ENCODE data around the gene MYEOV. TPM values are rescaled to one million over a fixed set of nuclear protein-coding genes. Genes with fewer than 3 reads are reported as not detected.

Gene MYEOV
- total RNA-seq, 1 experiment from 2014 or later, result 182 TPM

- intact Hi-C loops (cut with micrococcal nuclease; ENCODE audit: unreplicated experiment), result no loop called here
- POLR2A ChIA-PET (ENCODE audit: unreplicated experiment), result interaction anchor here (0.6 kb wide), 1 partner anchor 150 kb away, joined by 15 read pairs; no protein-coding TSS in a partner anchor
Measured at GRCh38 chr11:69286374-69287371, 7.3 kb upstream of the MYEOV start.

DNA sequence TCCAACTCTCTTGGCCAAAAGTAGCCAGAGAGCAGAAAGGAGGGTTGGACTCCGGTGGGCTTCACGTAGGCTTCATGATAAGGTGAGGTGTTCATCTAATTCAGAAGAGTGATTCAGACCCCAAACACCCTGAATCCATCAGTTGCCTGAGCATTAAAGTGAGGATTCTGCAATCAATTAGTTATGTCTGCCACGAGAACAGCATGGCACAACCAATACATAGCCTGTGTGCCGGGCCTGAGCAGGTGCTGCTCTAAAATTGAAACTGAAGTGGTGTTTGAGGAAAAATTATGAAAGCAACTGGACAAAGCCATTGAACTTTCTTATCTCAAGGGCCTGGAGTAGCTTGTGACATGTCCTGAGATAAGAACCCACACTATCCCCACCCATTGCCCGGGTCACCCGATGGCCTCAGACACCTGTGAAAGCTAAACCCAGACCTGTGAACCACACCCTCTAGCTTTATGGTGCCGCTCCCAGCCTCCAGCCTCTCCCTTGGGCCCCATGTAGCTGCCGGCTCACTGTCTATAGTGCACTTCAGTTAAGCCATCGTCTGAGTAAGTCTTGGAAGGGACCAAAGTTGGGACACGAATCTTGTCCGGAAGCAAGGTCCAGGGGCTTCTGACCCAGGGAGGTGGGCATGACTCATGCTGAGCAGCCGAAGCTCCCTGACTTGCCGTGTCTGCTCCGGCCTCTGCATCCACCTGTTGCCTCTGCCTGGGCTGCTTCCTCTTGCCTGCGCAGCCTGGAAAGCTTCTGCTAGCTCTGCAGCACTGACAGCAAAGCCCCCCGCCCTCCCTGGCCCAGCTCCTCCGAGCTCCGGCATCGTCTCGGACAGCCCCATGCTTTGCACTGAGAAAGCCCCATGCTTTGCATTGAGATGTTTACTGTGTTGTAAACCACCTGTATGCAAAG lies 5.7 kb upstream of the MYEOV start:
- H2AFZ ChIP-seq, result no peak overlapping the region
- no peaks in the 10 kb centered on the region for H4K20me1 ChIP-seq (ENCODE audit: insufficient read depth)
- H3K9me3 ChIP-seq (ENCODE audit: insufficient read depth, low read depth), result no peaks in the 10 kb centered on the region
- BruUV-seq (replicated peaks), result TSS peak; percentile 44
- intact Hi-C loops (cut with micrococcal nuclease; ENCODE audit: unreplicated experiment), result no loop called here
- no peaks in the 10 kb centered on the region for H3K36me3 ChIP-seq (ENCODE audit: low read depth)
- H3K4me1 ChIP-seq (replicated peaks; ENCODE audit: insufficient read depth), result peaks cover 72% of the 10 kb centered on the region
- ChIA-PET CTCF (interaction anchor here (0.6 to 0.8 kb wide), 2 partner anchors 182 to 383 kb away, joined by 3 to 4 read pairs; no protein-coding TSS in a partner anchor), POLR2A (ENCODE audit: unreplicated experiment) (interaction anchor here (0.5 to 1.5 kb wide), 12 partner anchors 8 to 1112 kb away, joined by 3 to 12 read pairs (median 5); no protein-coding TSS in a partner anchor)
- H3K27ac ChIP-seq, result peak overlapping the region; percentile 89
- peak; percentile 90 to 98 for DNase-seq
- no peaks in the 10 kb centered on the region for H3K9me2 ChIP-seq (ENCODE audit: insufficient read depth)
- H3F3A ChIP-seq (ENCODE audit: insufficient read depth, low read depth), result peaks cover 61% of the 10 kb centered on the region
- H3K27me3 ChIP-seq (ENCODE audit: insufficient read depth, low read depth), result no peaks in the 10 kb centered on the region
- TF ChIP-seq EZH2 (IDR thresholded peaks at IDR 0.05; ENCODE audit: low read depth) (no peak), CTCF (conservative IDR thresholded peaks at IDR 0.05) (no peak)
- H3K79me2 ChIP-seq (ENCODE audit: low read depth), result peaks cover 42% of the 10 kb centered on the region
- peak overlapping the region; percentile 74 for H3K4me2 ChIP-seq
- peak overlapping the region; percentile 40; the same call in 1 of the 2 replicates for H3K4me3 ChIP-seq

More at GRCh38 chr11:69286374-69287371, 7.3 kb upstream of the MYEOV start:
- Histone ChIP-seq H3K4me1 (replicated peaks; ENCODE audit: insufficient read depth) (peaks cover 84% of the 10 kb centered on the region), H3K79me2 (ENCODE audit: low read depth) (peaks cover 39% of the 10 kb centered on the region), H4K20me1 (ENCODE audit: insufficient read depth) (no peaks in the 10 kb centered on the region), H3K9me2 (ENCODE audit: insufficient read depth) (no peaks in the 10 kb centered on the region), H3K9me3 (ENCODE audit: insufficient read depth, low read depth) (no peaks in the 10 kb centered on the region; the same call in 1 of the 2 replicates), H2AFZ (no peak overlapping the region), H3K27ac (peak overlapping the region; percentile 89), H3K36me3 (ENCODE audit: low read depth) (no peaks in the 10 kb centered on the region; the same call in 1 of the 2 replicates), H3K4me2 (peak overlapping the region; percentile 74; the same call in 1 of the 2 replicates), H3K27me3 (ENCODE audit: insufficient read depth, low read depth) (no peaks in the 10 kb centered on the region), H3F3A (ENCODE audit: insufficient read depth, low read depth) (peaks cover 70% of the 10 kb centered on the region), H3K4me3 (no peak overlapping the region)
- DNase-seq, result no peak
- TF ChIP-seq EZH2 (IDR thresholded peaks at IDR 0.05; ENCODE audit: low read depth) (no peak), CTCF (conservative IDR thresholded peaks at IDR 0.05) (no peak)
- BruUV-seq (replicated peaks), result no TSS peak
- CTCF ChIA-PET, result interaction anchor here (0.6 kb wide), 1 partner anchor 38 kb away, joined by 3 read pairs; no protein-coding TSS in a partner anchor
